ENCODE measurements around the gene SOX1.

DNA sequence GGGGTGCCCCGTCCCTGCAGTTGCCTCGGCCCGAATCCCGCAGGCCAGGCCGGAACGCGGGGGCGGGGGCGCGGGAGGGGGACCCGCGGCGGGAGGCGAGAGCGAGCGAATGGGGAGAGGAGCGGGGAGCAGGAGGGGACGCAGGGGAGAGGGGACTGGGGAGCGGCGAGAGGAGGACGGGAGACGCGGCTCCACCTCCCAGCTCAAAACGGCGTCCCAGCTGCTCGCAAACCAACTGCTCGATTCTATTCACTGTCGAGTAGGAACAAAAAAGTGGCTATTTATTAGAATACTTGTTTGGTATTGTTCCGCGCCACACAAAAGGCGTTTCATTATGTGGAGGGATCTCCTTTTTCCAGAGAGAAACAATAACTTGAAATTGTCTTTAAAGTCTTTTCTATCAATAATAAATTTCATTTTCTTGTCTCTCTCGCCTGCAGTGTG, 10.6 kb upstream of the SOX1 start:
- TF ChIP-seq, protein P1, sequence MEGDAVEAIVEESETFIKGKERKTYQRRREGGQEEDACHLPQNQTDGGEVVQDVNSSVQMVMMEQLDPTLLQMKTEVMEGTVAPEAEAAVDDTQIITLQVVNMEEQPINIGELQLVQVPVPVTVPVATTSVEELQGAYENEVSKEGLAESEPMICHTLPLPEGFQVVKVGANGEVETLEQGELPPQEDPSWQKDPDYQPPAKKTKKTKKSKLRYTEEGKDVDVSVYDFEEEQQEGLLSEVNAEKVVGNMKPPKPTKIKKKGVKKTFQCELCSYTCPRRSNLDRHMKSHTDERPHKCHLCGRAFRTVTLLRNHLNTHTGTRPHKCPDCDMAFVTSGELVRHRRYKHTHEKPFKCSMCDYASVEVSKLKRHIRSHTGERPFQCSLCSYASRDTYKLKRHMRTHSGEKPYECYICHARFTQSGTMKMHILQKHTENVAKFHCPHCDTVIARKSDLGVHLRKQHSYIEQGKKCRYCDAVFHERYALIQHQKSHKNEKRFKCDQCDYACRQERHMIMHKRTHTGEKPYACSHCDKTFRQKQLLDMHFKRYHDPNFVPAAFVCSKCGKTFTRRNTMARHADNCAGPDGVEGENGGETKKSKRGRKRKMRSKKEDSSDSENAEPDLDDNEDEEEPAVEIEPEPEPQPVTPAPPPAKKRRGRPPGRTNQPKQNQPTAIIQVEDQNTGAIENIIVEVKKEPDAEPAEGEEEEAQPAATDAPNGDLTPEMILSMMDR (IDR thresholded peaks at IDR 0.05): no peak
- TF ChIP-seq POLR2A (IDR thresholded peaks at IDR 0.05): no peak

Measured in ovary (tissue), 3 donors.